Measurements from ENCODE around the gene SLC25A51. TPM values are rescaled to one million over a fixed set of nuclear protein-coding genes. Genes with fewer than 3 reads are reported as not detected.

Gene SLC25A51
- total RNA-seq, 1 experiment from 2014 or later: 23.4 TPM

GRCh38 chr9:37921168-37921510, 17.2 kb upstream of the SLC25A51 start:
- Histone ChIP-seq H3K4me1 (ENCODE audit: control insufficient read depth, insufficient read depth, low read length) (peaks cover 22% of the 10 kb centered on the region), H3K27me3 (ENCODE audit: control insufficient read depth, insufficient read depth, low read length) (no peaks in the 10 kb centered on the region), H3K36me3 (ENCODE audit: control insufficient read depth, insufficient read depth, low read length) (no peaks in the 10 kb centered on the region; the same call in none of the 2 replicates), H3K27ac (ENCODE audit: low read length) (no peak overlapping the region), H3K4me3 (ENCODE audit: low read depth in 2 of 2, low read length in 2 of 2) (no peak overlapping the region), H3K9me3 (ENCODE audit: control insufficient read depth, insufficient read depth, low read depth, low read length) (no peaks in the 10 kb centered on the region)
- ChIA-PET POLR2A (no interaction called here), CTCF (no interaction called here)
- TF ChIP-seq, protein P1, sequence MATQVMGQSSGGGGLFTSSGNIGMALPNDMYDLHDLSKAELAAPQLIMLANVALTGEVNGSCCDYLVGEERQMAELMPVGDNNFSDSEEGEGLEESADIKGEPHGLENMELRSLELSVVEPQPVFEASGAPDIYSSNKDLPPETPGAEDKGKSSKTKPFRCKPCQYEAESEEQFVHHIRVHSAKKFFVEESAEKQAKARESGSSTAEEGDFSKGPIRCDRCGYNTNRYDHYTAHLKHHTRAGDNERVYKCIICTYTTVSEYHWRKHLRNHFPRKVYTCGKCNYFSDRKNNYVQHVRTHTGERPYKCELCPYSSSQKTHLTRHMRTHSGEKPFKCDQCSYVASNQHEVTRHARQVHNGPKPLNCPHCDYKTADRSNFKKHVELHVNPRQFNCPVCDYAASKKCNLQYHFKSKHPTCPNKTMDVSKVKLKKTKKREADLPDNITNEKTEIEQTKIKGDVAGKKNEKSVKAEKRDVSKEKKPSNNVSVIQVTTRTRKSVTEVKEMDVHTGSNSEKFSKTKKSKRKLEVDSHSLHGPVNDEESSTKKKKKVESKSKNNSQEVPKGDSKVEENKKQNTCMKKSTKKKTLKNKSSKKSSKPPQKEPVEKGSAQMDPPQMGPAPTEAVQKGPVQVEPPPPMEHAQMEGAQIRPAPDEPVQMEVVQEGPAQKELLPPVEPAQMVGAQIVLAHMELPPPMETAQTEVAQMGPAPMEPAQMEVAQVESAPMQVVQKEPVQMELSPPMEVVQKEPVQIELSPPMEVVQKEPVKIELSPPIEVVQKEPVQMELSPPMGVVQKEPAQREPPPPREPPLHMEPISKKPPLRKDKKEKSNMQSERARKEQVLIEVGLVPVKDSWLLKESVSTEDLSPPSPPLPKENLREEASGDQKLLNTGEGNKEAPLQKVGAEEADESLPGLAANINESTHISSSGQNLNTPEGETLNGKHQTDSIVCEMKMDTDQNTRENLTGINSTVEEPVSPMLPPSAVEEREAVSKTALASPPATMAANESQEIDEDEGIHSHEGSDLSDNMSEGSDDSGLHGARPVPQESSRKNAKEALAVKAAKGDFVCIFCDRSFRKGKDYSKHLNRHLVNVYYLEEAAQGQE (IDR thresholded peaks at IDR 0.05; ENCODE audit: insufficient read depth in 1 of 2, low read depth in 2 of 2, low read length in 1 of 2): no peak
- TF ChIP-seq SIN3A (IDR thresholded peaks at IDR 0.05; ENCODE audit: borderline replicate concordance, insufficient read depth, low read depth, low read length) (no peak), POLR2AphosphoS5 (IDR thresholded peaks at IDR 0.05; ENCODE audit: low read depth, low read length) (no peak), CTCF (IDR thresholded peaks at IDR 0.05) (no peak), TCF7L2 (IDR thresholded peaks at IDR 0.05; ENCODE audit: low read depth, low read length) (no peak)
- no peak for ATAC-seq
- intact Hi-C loops (cut with micrococcal nuclease; ENCODE audit: unreplicated experiment) (no loop called here), in situ Hi-C loops (cut with HindIII; ENCODE audit: low pct_unique_long_range_greater_than_20kb, low sequenced_read_pairs) (no loop called here)
- no peak for DNase-seq (ENCODE audit: low read depth, low spot score)
- no TSS peak for BruUV-seq (replicated peaks)

GRCh38 chr9:37920471-37921167, 16.7 kb upstream of the SLC25A51 start:
- H3K9me3 ChIP-seq (ENCODE audit: control insufficient read depth, insufficient read depth, low read depth, low read length): no peaks in the 10 kb centered on the region
- H3K27ac ChIP-seq (ENCODE audit: low read length): no peak overlapping the region
- no TSS peak for BruUV-seq (replicated peaks)
- ATAC-seq (0 out of 2 replicates have a peak, but pooled peaks have one; percentile 44), DNase-seq (ENCODE audit: low read depth, low spot score) (no peak)
- H3K4me3 ChIP-seq (ENCODE audit: low read depth in 2 of 2, low read length in 2 of 2): no peak overlapping the region
- intact Hi-C loops (cut with micrococcal nuclease; ENCODE audit: unreplicated experiment): no loop called here
- ChIA-PET POLR2A (no interaction called here), CTCF (no interaction called here)
- TF ChIP-seq CTCF (IDR thresholded peaks at IDR 0.05): no peak
- TF ChIP-seq POLR2AphosphoS5 (IDR thresholded peaks at IDR 0.05; ENCODE audit: low read depth, low read length): no peak
- TF ChIP-seq SIN3A (IDR thresholded peaks at IDR 0.05; ENCODE audit: borderline replicate concordance, insufficient read depth, low read depth, low read length): no peak
- TF ChIP-seq TCF7L2 (IDR thresholded peaks at IDR 0.05; ENCODE audit: low read depth, low read length): no peak
- TF ChIP-seq, protein P1 (IDR thresholded peaks at IDR 0.05; ENCODE audit: insufficient read depth in 1 of 2, low read depth in 2 of 2, low read length in 1 of 2): no peak
- no peaks in the 10 kb centered on the region; the same call in none of the 2 replicates for H3K36me3 ChIP-seq (ENCODE audit: control insufficient read depth, insufficient read depth, low read length)
- no peaks in the 10 kb centered on the region for H3K27me3 ChIP-seq (ENCODE audit: control insufficient read depth, insufficient read depth, low read length)
- in situ Hi-C loops (cut with HindIII; ENCODE audit: low pct_unique_long_range_greater_than_20kb, low sequenced_read_pairs): no loop called here
- H3K4me1 ChIP-seq (ENCODE audit: control insufficient read depth, insufficient read depth, low read length): peaks cover 22% of the 10 kb centered on the region
